Ascending aorta (tissue), 2 donors: ENCODE measurements around the gene EME1. TPM values are rescaled to one million over a fixed set of nuclear protein-coding genes. Genes with fewer than 3 reads are reported as not detected.

Experiments
- DNase-seq, 2 donors: peaks; one replicate each; pipeline ENCODE4 v3.0.0-alpha.2; 2019; ENCODE audit warnings: low spot score in 2 of 2
- H3K27ac ChIP-seq, 2 donors: fragments of 200-600 bp; sonication (generic); one replicate each; pipeline ENCODE4 v1.5.1; 2016 to 2017; ENCODE audit warnings: mild to moderate bottlenecking in 1 of 2
- H3K27me3 ChIP-seq: fragments of 200-600 bp; sonication (generic); one replicate; pipeline ENCODE4 v1.5.1; 2017
- H3K36me3 ChIP-seq, 2 donors: fragments of 200-600 bp; sonication (generic); one replicate each; pipeline ENCODE4 v1.5.1; 2016
- H3K4me1 ChIP-seq, 2 donors: fragments of 200-600 bp; sonication (generic); one replicate each; pipeline ENCODE4 v1.5.1; 2016 to 2017; ENCODE audit warnings: mild to moderate bottlenecking in 1 of 2
- H3K4me3 ChIP-seq, 2 donors: fragments of 200-600 bp; sonication (generic); one replicate each; pipeline ENCODE4 v1.5.1; 2016 to 2017; ENCODE audit warnings: mild to moderate bottlenecking in 1 of 2
- H3K9me3 ChIP-seq, 2 donors: fragments of 200-600 bp; sonication (generic); one replicate each; pipeline ENCODE4 v1.5.1; 2016
- intact Hi-C: fragments of 100-400 bp; cut with DNase I; formaldehyde crosslinking; loops from one replicate; pipeline ENCODE4 v1.15.1; 2023
- total RNA-seq: library from RNA; depleted of rRNA; stranded (reverse); fragments of >200 nt; gene quantifications from one replicate; pipeline ENCODE4 v1.1.0, GENCODE V29; 2016
- TF ChIP-seq, protein P1 (sequence below), 3 experiments: fragments of 200-600 bp in 2 of 3; fragments of 450-650 bp in 1 of 3; sonication (generic) in 2 of 3; IDR thresholded peaks; one replicate each; pipeline ENCODE4 v1.5.1; 2016 to 2019; ENCODE audit warnings: antibody characterized with exemption in 3 of 3, mild to moderate bottlenecking in 1 of 3, moderate library complexity in 1 of 3

EME1 gene
- total RNA-seq, 1 donor from 2014 or later: not detected

GRCh38 chr17:50347117-50347893 lies 25.7 kb upstream of the EME1 start:
- TF ChIP-seq, protein P1, sequence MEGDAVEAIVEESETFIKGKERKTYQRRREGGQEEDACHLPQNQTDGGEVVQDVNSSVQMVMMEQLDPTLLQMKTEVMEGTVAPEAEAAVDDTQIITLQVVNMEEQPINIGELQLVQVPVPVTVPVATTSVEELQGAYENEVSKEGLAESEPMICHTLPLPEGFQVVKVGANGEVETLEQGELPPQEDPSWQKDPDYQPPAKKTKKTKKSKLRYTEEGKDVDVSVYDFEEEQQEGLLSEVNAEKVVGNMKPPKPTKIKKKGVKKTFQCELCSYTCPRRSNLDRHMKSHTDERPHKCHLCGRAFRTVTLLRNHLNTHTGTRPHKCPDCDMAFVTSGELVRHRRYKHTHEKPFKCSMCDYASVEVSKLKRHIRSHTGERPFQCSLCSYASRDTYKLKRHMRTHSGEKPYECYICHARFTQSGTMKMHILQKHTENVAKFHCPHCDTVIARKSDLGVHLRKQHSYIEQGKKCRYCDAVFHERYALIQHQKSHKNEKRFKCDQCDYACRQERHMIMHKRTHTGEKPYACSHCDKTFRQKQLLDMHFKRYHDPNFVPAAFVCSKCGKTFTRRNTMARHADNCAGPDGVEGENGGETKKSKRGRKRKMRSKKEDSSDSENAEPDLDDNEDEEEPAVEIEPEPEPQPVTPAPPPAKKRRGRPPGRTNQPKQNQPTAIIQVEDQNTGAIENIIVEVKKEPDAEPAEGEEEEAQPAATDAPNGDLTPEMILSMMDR (IDR thresholded peaks at IDR 0.05): no peak
- DNase-seq: no peak

DNA sequence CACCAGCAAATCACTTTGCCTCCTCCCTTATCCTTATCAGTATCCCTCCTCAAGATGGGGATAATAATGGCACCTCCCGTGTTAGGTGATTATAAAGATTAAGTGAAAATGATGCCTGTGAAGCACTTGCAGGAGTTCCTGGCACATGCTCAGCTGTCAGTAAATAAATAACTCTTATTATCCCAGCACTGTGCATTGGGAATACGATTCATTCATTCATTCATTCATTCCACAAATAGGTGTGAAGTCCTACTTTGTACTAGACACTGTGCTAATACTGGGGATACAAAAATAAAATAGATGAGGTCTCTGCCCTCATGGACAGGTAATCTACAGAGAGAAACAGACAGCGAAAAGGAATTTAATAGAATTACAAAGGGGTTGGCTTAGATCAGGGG lies 25.1 kb upstream of the EME1 start:
- H3K9me3 ChIP-seq: no peaks in the 10 kb centered on the region
- H3K27me3 ChIP-seq: no peaks in the 10 kb centered on the region
- TF ChIP-seq, protein P1 (IDR thresholded peaks at IDR 0.05): no peak
- intact Hi-C loops: loop anchor here (2.0 kb wide), 1 partner anchor 25 kb away; the partner anchor contains the start of genes EME1 and MRPL27
- peak overlapping the region in 1 of 2 donors; percentile 98 for H3K4me3 ChIP-seq
- peaks cover 0 to 9% of the 10 kb centered on the region in 2 donors for H3K36me3 ChIP-seq
- DNase-seq: no peak
- H3K27ac ChIP-seq: no peak overlapping the region
- H3K4me1 ChIP-seq: peaks cover 7 to 15% of the 10 kb centered on the region in 2 donors

More at GRCh38 chr17:50347117-50347893, 25.7 kb upstream of the EME1 start:
- H3K4me3 ChIP-seq: peak overlapping the region; percentile 83 to 98
- H3K36me3 ChIP-seq: peaks cover 0 to 3% of the 10 kb centered on the region in 2 donors
- H3K9me3 ChIP-seq: no peaks in the 10 kb centered on the region
- H3K27me3 ChIP-seq: no peaks in the 10 kb centered on the region
- H3K4me1 ChIP-seq: peaks cover 7 to 15% of the 10 kb centered on the region in 2 donors
- intact Hi-C loops: loop anchor here (2.0 kb wide), 1 partner anchor 25 kb away; the partner anchor contains the start of genes EME1 and MRPL27
- H3K27ac ChIP-seq: peak overlapping the region in 1 of 2 donors; percentile 11

- Histone ChIP-seq H3K27ac (no peak overlapping the region), H3K27me3 (no peaks in the 10 kb centered on the region), H3K4me1 (peaks cover 7 to 15% of the 10 kb centered on the region in 2 donors), H3K4me3 (no peak overlapping the region), H3K36me3 (peaks cover 4 to 12% of the 10 kb centered on the region in 2 donors), H3K9me3 (no peaks in the 10 kb centered on the region)
- TF ChIP-seq, protein P1 (IDR thresholded peaks at IDR 0.05): no peak
- intact Hi-C loops: no loop called here
- DNase-seq: no peak
Measured at GRCh38 chr17:50348522-50349242, 24.3 kb upstream of the EME1 start.

- intact Hi-C loops: no loop called here
- TF ChIP-seq, protein P1 (IDR thresholded peaks at IDR 0.05): no peak
- H3K27me3 ChIP-seq: no peaks in the 10 kb centered on the region
- H3K27ac ChIP-seq: no peak overlapping the region
- H3K4me1 ChIP-seq: peaks cover 7 to 15% of the 10 kb centered on the region in 2 donors
- no peaks in the 10 kb centered on the region for H3K9me3 ChIP-seq
- H3K36me3 ChIP-seq: peaks cover 10 to 18% of the 10 kb centered on the region in 2 donors
- no peak for DNase-seq
- no peak overlapping the region for H3K4me3 ChIP-seq
Measured at GRCh38 chr17:50349243-50349600, 23.8 kb upstream of the EME1 start.

DNA sequence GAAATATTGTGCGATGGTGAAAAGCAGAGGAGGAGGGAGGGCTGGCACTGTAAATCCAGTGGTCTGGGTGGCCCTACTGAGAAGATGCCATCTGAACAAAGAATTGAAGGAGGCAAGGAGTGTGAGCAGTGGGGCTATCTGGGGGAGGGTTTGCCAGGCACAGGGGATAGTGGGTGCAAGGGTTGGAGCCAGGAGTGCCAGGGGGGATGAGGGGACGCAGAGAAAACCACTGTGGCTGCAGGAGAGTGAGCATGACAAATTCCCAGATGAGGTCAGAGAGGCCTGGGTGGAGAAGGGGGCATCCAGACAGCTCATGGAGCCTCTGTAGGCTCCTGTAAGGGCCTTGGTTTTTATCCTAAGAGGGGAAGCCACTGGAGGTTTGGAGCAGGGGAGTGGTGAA lies 22.3 kb upstream of the EME1 start:
- Histone ChIP-seq H3K27ac (no peak overlapping the region), H3K4me3 (no peak overlapping the region), H3K36me3 (peaks cover 25 to 33% of the 10 kb centered on the region in 2 donors), H3K4me1 (peaks cover 7 to 10% of the 10 kb centered on the region in 2 donors), H3K27me3 (no peaks in the 10 kb centered on the region), H3K9me3 (no peaks in the 10 kb centered on the region)
- intact Hi-C loops: no loop called here
- TF ChIP-seq, protein P1 (IDR thresholded peaks at IDR 0.05): no peak
- DNase-seq: no peak
